ENCODE results near the gene SMYD3. TPM values are rescaled to one million over a fixed set of nuclear protein-coding genes. Genes with fewer than 3 reads are reported as not detected.

SMYD3 gene
- total RNA-seq, 1 experiment from 2014 or later: 17.4 TPM

DNA sequence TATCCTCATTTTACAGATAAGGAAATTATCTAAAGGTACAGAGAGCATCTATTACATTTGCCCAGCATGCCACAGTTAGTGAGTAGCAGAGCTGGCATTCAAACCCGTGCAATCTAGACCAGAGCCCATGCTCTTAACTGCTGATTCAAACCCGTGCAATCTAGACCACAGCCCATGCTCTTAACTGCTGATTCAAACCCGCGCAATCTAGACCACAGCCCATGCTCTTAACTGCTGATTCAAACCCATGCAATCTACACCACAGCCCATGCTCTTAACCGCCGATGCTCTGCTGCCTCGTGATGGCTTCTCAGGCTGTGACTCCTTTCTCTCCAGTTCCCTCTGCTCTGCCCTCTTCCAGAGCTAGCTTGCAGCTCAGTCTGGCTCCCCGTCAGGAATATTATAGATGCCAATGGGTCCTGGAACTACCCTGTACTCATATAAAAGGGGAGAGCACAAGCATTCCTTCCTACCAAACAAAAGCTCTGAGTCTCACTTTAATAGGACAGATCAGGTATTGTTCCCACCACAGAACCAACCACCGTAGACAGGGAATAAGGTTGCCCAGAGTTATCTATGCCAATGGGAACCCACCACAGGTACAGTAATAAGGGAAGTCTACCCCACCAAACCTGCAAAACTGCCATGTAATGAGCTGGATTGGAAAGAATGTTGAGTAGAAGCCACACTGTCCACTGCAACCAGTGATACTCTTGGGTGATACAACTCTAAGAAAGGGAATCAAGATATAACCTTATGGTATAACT lies 78.4 kb downstream of the SMYD3 start:
- intact Hi-C loops (cut with micrococcal nuclease; ENCODE audit: unreplicated experiment) (no loop called here), in situ Hi-C loops (cut with HindIII; ENCODE audit: low pct_unique_long_range_greater_than_20kb, low sequenced_read_pairs) (no loop called here)
- POLR2A ChIA-PET: no interaction called here
- TF ChIP-seq POLR2AphosphoS5 (IDR thresholded peaks at IDR 0.05; ENCODE audit: low read depth, low read length) (no peak), TCF7L2 (IDR thresholded peaks at IDR 0.05; ENCODE audit: low read depth, low read length) (no peak), SIN3A (IDR thresholded peaks at IDR 0.05; ENCODE audit: borderline replicate concordance, insufficient read depth, low read depth, low read length) (no peak)
- TF ChIP-seq, protein P1, sequence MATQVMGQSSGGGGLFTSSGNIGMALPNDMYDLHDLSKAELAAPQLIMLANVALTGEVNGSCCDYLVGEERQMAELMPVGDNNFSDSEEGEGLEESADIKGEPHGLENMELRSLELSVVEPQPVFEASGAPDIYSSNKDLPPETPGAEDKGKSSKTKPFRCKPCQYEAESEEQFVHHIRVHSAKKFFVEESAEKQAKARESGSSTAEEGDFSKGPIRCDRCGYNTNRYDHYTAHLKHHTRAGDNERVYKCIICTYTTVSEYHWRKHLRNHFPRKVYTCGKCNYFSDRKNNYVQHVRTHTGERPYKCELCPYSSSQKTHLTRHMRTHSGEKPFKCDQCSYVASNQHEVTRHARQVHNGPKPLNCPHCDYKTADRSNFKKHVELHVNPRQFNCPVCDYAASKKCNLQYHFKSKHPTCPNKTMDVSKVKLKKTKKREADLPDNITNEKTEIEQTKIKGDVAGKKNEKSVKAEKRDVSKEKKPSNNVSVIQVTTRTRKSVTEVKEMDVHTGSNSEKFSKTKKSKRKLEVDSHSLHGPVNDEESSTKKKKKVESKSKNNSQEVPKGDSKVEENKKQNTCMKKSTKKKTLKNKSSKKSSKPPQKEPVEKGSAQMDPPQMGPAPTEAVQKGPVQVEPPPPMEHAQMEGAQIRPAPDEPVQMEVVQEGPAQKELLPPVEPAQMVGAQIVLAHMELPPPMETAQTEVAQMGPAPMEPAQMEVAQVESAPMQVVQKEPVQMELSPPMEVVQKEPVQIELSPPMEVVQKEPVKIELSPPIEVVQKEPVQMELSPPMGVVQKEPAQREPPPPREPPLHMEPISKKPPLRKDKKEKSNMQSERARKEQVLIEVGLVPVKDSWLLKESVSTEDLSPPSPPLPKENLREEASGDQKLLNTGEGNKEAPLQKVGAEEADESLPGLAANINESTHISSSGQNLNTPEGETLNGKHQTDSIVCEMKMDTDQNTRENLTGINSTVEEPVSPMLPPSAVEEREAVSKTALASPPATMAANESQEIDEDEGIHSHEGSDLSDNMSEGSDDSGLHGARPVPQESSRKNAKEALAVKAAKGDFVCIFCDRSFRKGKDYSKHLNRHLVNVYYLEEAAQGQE (IDR thresholded peaks at IDR 0.05; ENCODE audit: insufficient read depth in 1 of 2, low read depth in 2 of 2, low read length in 1 of 2): no peak
- TF ChIP-seq, protein P2, sequence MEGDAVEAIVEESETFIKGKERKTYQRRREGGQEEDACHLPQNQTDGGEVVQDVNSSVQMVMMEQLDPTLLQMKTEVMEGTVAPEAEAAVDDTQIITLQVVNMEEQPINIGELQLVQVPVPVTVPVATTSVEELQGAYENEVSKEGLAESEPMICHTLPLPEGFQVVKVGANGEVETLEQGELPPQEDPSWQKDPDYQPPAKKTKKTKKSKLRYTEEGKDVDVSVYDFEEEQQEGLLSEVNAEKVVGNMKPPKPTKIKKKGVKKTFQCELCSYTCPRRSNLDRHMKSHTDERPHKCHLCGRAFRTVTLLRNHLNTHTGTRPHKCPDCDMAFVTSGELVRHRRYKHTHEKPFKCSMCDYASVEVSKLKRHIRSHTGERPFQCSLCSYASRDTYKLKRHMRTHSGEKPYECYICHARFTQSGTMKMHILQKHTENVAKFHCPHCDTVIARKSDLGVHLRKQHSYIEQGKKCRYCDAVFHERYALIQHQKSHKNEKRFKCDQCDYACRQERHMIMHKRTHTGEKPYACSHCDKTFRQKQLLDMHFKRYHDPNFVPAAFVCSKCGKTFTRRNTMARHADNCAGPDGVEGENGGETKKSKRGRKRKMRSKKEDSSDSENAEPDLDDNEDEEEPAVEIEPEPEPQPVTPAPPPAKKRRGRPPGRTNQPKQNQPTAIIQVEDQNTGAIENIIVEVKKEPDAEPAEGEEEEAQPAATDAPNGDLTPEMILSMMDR (IDR thresholded peaks at IDR 0.05): no peak
- Histone ChIP-seq H3K9me3 (ENCODE audit: control insufficient read depth, insufficient read depth, low read depth, low read length) (no peaks in the 10 kb centered on the region), H3K4me1 (ENCODE audit: control insufficient read depth, insufficient read depth, low read length) (no peaks in the 10 kb centered on the region), H3K36me3 (ENCODE audit: control insufficient read depth, insufficient read depth, low read length) (no peaks in the 10 kb centered on the region), H3K27ac (ENCODE audit: low read length) (no peak overlapping the region), H3K27me3 (ENCODE audit: control insufficient read depth, insufficient read depth, low read length) (no peaks in the 10 kb centered on the region), H3K4me3 (ENCODE audit: low read depth in 2 of 2, low read length in 2 of 2) (no peak overlapping the region)
- CTCF ChIA-PET: no interaction called here
- DNase-seq (ENCODE audit: low read depth, low spot score): no peak
- ATAC-seq: no peak
- BruUV-seq (replicated peaks): no TSS peak

GRCh38 chr1:246427611-246428010 lies 79.5 kb downstream of the SMYD3 start:
- no TSS peak for BruUV-seq (replicated peaks)
- CTCF ChIA-PET: no interaction called here
- H3K4me1 ChIP-seq (ENCODE audit: control insufficient read depth, insufficient read depth, low read length): no peaks in the 10 kb centered on the region
- no peaks in the 10 kb centered on the region for H3K9me3 ChIP-seq (ENCODE audit: control insufficient read depth, insufficient read depth, low read depth, low read length)
- no peaks in the 10 kb centered on the region for H3K27me3 ChIP-seq (ENCODE audit: control insufficient read depth, insufficient read depth, low read length)
- POLR2A ChIA-PET: no interaction called here
- no peak overlapping the region for H3K27ac ChIP-seq (ENCODE audit: low read length)
- in situ Hi-C loops (cut with HindIII; ENCODE audit: low pct_unique_long_range_greater_than_20kb, low sequenced_read_pairs): no loop called here
- H3K4me3 ChIP-seq (ENCODE audit: low read depth in 2 of 2, low read length in 2 of 2): no peak overlapping the region
- ATAC-seq (no peak), DNase-seq (ENCODE audit: low read depth, low spot score) (no peak)
- TF ChIP-seq TCF7L2 (IDR thresholded peaks at IDR 0.05; ENCODE audit: low read depth, low read length): no peak
- TF ChIP-seq, protein P1 (IDR thresholded peaks at IDR 0.05; ENCODE audit: insufficient read depth in 1 of 2, low read depth in 2 of 2, low read length in 1 of 2): no peak
- TF ChIP-seq SIN3A (IDR thresholded peaks at IDR 0.05; ENCODE audit: borderline replicate concordance, insufficient read depth, low read depth, low read length): no peak
- TF ChIP-seq, protein P2 (IDR thresholded peaks at IDR 0.05): no peak
- no peak for TF ChIP-seq POLR2AphosphoS5 (IDR thresholded peaks at IDR 0.05; ENCODE audit: low read depth, low read length)
- intact Hi-C loops (cut with micrococcal nuclease; ENCODE audit: unreplicated experiment): no loop called here
- no peaks in the 10 kb centered on the region for H3K36me3 ChIP-seq (ENCODE audit: control insufficient read depth, insufficient read depth, low read length)

Data from Panc1 (cell line).